Transverse colon (tissue), 4 donors: ENCODE measurements around the gene UBASH3B. TPM values are rescaled to one million over a fixed set of nuclear protein-coding genes. Genes with fewer than 3 reads are reported as not detected.

Experiments
- DNase-seq: peaks from one replicate; pipeline ENCODE4 v3.0.0-alpha.2; 2019
- H3K27ac ChIP-seq, 4 donors: fragments of 200-600 bp; sonication (generic); 2 replicates each; pipeline ENCODE4 v1.5.1; 2016 to 2018; ENCODE audit warnings: inconsistent platforms in 4 of 4
- H3K27me3 ChIP-seq: fragments of 200-600 bp; sonication (generic); 2 replicates; pipeline ENCODE4 v1.5.1; 2017; ENCODE audit warnings: inconsistent platforms
- H3K36me3 ChIP-seq, 4 donors: fragments of 200-600 bp; sonication (generic); 2 replicates each; pipeline ENCODE4 v1.5.1; 2017 to 2019; ENCODE audit warnings: inconsistent platforms in 4 of 4
- H3K4me1 ChIP-seq, 4 donors: fragments of 200-600 bp; sonication (generic); 2 replicates each; pipeline ENCODE4 v1.5.1; 2017 to 2020; ENCODE audit warnings: inconsistent platforms in 4 of 4
- H3K4me3 ChIP-seq, 4 donors: fragments of 200-600 bp; sonication (generic); 1 replicate in 1 of 4; 2 replicates in 3 of 4; pipeline versions ENCODE4 v1.5.1 to v1.6.1; 2017 to 2019; ENCODE audit warnings: inconsistent platforms in 4 of 4
- H3K9me3 ChIP-seq, 2 donors: fragments of 200-600 bp; sonication (generic); 2 replicates each; pipeline ENCODE4 v1.5.1; 2017 to 2019; ENCODE audit warnings: inconsistent platforms in 2 of 2
- EP300 ChIP-seq: sonication (generic); formaldehyde crosslinking; IDR thresholded peaks from one replicate; pipeline ENCODE4 v1.6.1; 2017; ENCODE audit warnings: antibody characterized with exemption, low read depth
- POLR2A ChIP-seq: fragments of 450-650 bp; IDR thresholded peaks from one replicate; pipeline ENCODE4 v1.6.1; 2016; ENCODE audit warnings: antibody characterized with exemption, mild to moderate bottlenecking, moderate library complexity
- POLR2AphosphoS5 ChIP-seq, 3 donors: sonication (generic); formaldehyde crosslinking; IDR thresholded peaks; one replicate each; pipeline ENCODE4 v1.6.1; 2016; ENCODE audit warnings: antibody characterized with exemption in 3 of 3
- WGBS, 2 donors: methylation state at CpG; one replicate each; pipeline ENCODE4 v1.1.5; 2018; ENCODE audit warnings: low coverage in 1 of 2; 5-methylcytosine and 5-hydroxymethylcytosine counted together
- in situ Hi-C, 4 donors: fragments of 200-750 bp; cut with MboI; loops; one replicate each; pipeline versions ENCODE4 v1.15.0 to v1.15.1; 2017; ENCODE audit warnings: low sequenced_read_pairs in 3 of 4, low pct_ligation_motif_present in 1 of 4, low pct_unique_long_range_greater_than_20kb in 1 of 4
- intact Hi-C: fragments of 100-400 bp; cut with DNase I; formaldehyde crosslinking; loops from one replicate; pipeline ENCODE4 v1.15.1; 2023; ENCODE audit warnings: low total_unique reads
- total RNA-seq, 4 donors: library from RNA; depleted of rRNA; stranded (reverse); fragments of >200 nt; gene quantifications; one replicate each; pipeline ENCODE4 v1.1.0, GENCODE V29; 2016
- TF ChIP-seq, protein P1 (sequence below), 5 experiments: fragments of 200-600 bp in 3 of 5; fragments of 450-650 bp in 2 of 5; sonication (generic) in 3 of 5; IDR thresholded peaks; 1 replicate in 2 of 5; 2 replicates in 3 of 5; pipeline ENCODE4 v1.5.1; 2016 to 2017; ENCODE audit warnings: antibody characterized with exemption in 5 of 5, inconsistent platforms in 3 of 5, mild to moderate bottlenecking in 2 of 5, moderate library complexity in 1 of 5

The UBASH3B gene
- total RNA-seq, 4 donors from 2014 or later = 2.0 to 101 (median 17.0) TPM

DNA sequence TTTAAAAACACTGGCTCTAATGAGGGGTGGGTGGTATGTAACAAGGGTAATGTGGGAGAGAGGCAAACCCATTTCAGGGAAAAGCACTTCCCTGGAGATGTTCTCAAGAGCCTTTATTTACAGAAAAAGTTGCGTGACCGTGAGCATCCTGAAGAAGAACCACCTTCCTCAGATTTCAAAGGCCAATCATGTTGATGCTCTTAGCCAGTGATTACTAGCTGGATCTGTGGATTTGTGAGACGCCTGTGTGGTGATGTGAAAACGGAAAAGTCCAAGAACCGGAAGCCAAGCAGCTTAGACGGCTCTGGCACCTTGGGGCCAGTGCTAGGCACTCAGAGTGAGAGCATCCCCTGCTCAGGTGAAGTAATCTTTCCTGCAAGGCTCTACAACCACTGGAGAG lies 12.6 kb upstream of the UBASH3B start:
- 81 to 83% methylated on average over 5 to 6 of the region's 6 CpGs for WGBS, 2 donors
- Histone ChIP-seq H3K9me3 (no peaks in the 10 kb centered on the region), H3K4me3 (no peak overlapping the region), H3K27ac (no peak overlapping the region), H3K27me3 (no peaks in the 10 kb centered on the region), H3K4me1 (no peaks in the 10 kb centered on the region), H3K36me3 (no peaks in the 10 kb centered on the region)
- DNase-seq = no peak
- intact Hi-C loops = no loop called here
- TF ChIP-seq EP300 = no peak
- no peak for TF ChIP-seq POLR2A
- TF ChIP-seq, protein P1, sequence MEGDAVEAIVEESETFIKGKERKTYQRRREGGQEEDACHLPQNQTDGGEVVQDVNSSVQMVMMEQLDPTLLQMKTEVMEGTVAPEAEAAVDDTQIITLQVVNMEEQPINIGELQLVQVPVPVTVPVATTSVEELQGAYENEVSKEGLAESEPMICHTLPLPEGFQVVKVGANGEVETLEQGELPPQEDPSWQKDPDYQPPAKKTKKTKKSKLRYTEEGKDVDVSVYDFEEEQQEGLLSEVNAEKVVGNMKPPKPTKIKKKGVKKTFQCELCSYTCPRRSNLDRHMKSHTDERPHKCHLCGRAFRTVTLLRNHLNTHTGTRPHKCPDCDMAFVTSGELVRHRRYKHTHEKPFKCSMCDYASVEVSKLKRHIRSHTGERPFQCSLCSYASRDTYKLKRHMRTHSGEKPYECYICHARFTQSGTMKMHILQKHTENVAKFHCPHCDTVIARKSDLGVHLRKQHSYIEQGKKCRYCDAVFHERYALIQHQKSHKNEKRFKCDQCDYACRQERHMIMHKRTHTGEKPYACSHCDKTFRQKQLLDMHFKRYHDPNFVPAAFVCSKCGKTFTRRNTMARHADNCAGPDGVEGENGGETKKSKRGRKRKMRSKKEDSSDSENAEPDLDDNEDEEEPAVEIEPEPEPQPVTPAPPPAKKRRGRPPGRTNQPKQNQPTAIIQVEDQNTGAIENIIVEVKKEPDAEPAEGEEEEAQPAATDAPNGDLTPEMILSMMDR (IDR thresholded peaks at IDR 0.05) = no peak
- no peak for TF ChIP-seq POLR2AphosphoS5 (IDR thresholded peaks at IDR 0.05)
- in situ Hi-C loops = loop anchor here in 2 of 4 donors (25.0 kb wide), 2 partner anchors 219 to 394 kb away; no protein-coding TSS in a partner anchor

DNA sequence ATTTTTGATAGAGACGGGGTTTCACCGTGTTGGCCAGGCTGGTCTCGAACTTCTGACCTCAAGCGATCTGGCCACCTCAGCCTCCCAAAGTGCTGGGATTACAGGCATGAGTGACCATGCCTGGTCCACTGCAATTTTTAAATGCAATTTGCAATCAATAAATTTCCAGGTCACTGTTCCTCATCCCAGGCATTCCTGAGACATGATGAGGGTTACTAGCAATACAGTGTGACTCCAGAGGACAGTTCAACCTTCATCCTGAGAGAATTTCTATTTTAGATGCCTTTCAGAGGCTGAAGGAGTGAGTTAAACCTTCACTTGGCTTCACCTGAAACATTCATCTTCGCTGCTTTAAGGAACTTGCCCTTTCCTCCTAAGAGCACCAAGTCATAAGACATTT lies 9.7 kb upstream of the UBASH3B start:
- in situ Hi-C loops (loop anchor here in 2 of 4 donors (25.0 kb wide), 2 partner anchors 216 to 391 kb away; no protein-coding TSS in a partner anchor), intact Hi-C loops (no loop called here)
- Histone ChIP-seq H3K4me3 (no peak overlapping the region), H3K27ac (no peak overlapping the region), H3K9me3 (no peaks in the 10 kb centered on the region), H3K36me3 (no peaks in the 10 kb centered on the region), H3K27me3 (no peaks in the 10 kb centered on the region), H3K4me1 (no peaks in the 10 kb centered on the region)
- WGBS, 2 donors = 90 to 100% methylated on average over 3 to 5 of the region's 5 CpGs
- TF ChIP-seq POLR2A (no peak), EP300 (no peak), POLR2AphosphoS5 (IDR thresholded peaks at IDR 0.05) (no peak)
- TF ChIP-seq, protein P1 (IDR thresholded peaks at IDR 0.05) = no peak
- DNase-seq = no peak

DNA sequence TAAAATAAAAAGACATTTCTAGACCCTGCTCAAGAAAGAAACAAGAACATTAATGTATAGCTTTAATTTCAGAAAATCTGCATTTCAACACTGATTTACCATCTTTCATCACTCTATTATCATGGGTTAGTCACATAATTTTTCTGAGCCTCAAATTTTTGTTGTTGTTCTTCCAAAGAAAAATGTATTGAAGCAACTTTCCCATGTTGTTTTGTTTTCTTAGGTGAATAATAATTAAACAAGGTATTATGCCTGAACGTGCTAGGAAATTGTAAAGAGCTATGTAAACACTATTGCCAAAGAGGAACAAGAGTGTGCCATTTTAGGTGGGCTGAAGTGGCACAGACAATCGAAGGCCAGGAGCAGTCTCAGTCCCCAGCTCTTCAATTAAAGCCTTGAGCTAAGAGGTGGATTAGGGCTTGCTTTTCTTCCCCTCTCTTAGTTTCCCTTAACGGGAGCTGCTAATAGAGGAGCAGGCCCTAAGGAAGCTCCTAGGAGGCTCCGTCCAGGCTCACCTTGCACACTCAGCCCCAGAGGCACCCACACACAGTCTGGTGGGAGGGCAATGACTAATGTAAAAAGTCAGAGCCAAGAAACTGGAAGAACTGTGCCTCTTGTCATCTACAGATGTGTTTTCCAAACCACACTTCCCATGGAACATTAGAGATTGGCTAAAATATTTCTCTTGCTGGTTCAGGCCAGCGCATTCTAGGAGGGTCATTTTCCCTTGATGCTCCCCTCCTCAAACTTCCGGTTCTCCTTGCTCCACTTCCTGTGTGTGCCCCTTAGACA lies 8.8 kb upstream of the UBASH3B start:
- intact Hi-C loops = no loop called here
- in situ Hi-C loops = loop anchor here in 2 of 4 donors (25.0 kb wide), 2 partner anchors 216 to 391 kb away; no protein-coding TSS in a partner anchor
- TF ChIP-seq POLR2A = no peak
- no peak for TF ChIP-seq EP300
- no peak for TF ChIP-seq POLR2AphosphoS5 (IDR thresholded peaks at IDR 0.05)
- TF ChIP-seq, protein P1 (IDR thresholded peaks at IDR 0.05) = no peak
- no peaks in the 10 kb centered on the region for H3K27me3 ChIP-seq
- H3K27ac ChIP-seq = no peak overlapping the region
- no peaks in the 10 kb centered on the region for H3K36me3 ChIP-seq
- no peaks in the 10 kb centered on the region for H3K9me3 ChIP-seq
- no peak overlapping the region for H3K4me3 ChIP-seq
- 71 to 85% methylated on average over 3 to 6 of the region's 6 CpGs for WGBS, 2 donors
- H3K4me1 ChIP-seq = no peaks in the 10 kb centered on the region
- no peak for DNase-seq

DNA sequence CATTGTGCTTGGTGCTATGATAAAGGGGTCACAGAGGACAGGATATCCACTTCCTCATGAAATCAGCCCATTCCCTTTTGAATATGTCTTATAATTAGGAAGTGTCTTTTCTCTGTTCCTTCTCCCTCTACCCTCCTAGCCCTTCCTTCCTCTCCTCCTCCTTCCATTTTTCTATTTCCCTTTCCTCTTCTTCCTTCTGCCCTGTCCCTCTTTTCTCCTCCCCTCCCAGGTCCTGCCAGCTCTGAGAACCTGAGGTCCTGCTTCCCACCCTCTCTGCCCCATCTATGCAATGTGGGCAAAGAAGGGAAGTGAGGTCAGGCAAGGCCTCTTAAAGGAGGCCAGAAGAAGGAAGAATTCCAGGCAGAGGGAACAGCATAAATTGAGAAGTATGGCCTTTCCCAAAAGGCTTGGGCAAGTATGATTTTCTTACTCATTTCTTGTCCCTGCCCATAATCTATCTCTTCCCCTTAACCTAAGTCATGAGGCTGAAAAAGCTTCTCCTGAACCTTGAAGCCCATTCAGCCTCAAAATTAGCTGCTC lies 7.7 kb upstream of the UBASH3B start:
- no peak for TF ChIP-seq EP300
- no peak for TF ChIP-seq POLR2AphosphoS5 (IDR thresholded peaks at IDR 0.05)
- no peak for TF ChIP-seq POLR2A
- TF ChIP-seq, protein P1 (IDR thresholded peaks at IDR 0.05) = no peak
- DNase-seq = no peak
- Histone ChIP-seq H3K4me3 (no peak overlapping the region), H3K36me3 (no peaks in the 10 kb centered on the region), H3K9me3 (no peaks in the 10 kb centered on the region), H3K27me3 (no peaks in the 10 kb centered on the region), H3K4me1 (no peaks in the 10 kb centered on the region), H3K27ac (no peak overlapping the region)
- in situ Hi-C loops = loop anchor here in 2 of 4 donors (25.0 kb wide), 2 partner anchors 214 to 389 kb away; no protein-coding TSS in a partner anchor
- intact Hi-C loops = no loop called here
